Measurements from ENCODE around the gene ELOA.
"Not testable (repeated sequence)": the region's sequence is repeated elsewhere in the genome, so short reads cannot be mapped to it uniquely, and the experiment has no call there.

The ELOA gene

DNA sequence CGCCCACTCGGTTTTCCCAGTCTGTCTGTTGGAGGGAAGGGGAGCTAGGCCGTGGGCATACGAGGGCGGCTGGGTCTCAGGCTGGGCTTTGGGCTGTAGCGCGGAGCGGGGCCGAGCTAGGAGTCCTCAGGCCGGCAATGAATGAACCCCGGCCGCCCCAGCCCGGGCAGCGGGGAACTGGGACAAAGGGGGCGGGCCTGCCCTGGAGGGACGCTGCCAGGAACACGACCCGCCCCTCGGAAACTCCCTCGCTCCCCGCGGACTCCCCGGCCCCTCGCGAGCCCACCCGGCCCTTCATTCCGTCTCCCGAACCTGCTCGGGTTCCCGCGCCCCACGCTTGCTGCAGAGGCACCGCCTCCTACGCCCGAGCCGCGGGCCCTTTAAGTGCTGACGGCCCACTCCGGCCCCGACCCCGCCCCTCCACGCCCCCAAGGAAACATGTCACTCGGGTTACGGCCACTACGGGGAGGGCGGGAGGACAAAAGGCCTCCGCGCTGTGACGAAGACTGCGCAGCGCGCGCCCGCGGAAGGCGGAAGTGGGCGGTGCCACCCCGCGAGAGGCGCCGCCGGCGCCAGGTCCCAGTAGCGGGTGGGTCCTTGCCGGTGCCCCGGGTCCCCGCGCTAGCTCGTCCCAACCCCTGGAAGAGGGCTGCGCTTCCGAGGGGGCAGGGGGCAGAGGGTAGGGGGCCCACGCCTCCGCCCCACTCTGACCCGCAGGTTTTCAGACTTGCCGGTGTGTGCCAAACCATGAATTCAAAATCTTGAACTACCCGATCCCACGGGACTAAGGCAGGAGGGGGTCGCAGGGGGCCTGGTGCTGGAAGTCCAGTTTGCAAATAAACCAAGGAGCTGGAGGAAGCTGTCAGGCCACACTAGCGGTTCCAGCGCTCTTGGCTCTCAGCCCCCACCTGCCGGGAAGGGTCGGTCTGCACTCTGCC is 57.4 kb downstream of the ELOA start, which contains the start of gene GALE:
GALE (minus strand) TSS at position 355 of the 938 bp plus-strand sequence. CDS start 1,747 bp downstream, outside the sequence.
- peak; percentile 95 for DNase-seq (ENCODE audit: low spot score)

GRCh38 chr1:23801338-23801748 is 58.1 kb downstream of the ELOA start:
- DNase-seq (ENCODE audit: low spot score), result no peak

DNA sequence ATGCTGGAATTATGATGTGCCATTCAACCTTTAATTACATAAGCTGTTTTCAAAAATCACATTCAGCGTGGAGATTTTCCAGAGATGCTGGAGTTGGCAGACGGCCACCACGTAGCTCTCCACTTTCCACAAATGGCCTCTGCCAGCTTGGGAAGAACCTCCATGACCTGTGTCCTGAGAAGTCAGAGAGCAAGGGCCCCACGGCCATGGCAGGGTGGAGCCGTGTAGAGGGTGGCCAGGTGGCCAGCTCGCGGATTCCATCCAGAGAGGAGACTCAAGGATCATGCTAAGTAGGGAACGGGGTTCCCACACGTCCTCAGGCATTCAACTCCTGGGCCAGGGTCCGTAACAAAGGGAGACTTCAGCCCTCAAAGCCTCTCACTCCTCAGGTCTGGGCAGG is 58.6 kb downstream of the ELOA start:
- DNase-seq (ENCODE audit: low spot score), result no peak

DNA sequence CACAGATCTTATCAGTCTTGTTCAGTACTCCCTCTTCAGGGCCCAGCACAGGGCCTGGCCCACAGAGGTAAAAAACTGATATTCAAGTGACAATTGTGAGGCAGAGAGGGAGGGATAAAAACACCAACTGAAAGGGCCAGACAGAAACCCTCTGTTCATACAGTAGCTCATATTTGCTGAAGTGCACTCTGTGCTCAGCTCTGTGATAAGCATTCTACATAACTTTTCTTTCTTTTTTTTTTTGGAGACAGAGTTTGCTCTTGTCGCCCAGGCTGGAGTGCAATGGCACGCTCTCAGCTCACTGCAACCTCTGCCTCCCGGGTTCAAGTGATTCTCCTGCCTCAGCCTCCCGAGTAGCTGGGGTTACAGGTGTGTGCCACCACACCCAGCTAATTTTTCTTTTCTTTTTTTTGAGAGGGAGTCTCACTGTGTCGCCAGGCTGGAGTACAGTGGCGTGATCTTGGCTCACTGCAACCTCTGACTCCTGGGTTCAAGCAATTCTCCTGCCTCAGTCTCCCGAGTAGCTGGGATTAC is 59.6 kb downstream of the ELOA start:
- not testable (repeated sequence) for DNase-seq (ENCODE audit: low spot score)

DNA sequence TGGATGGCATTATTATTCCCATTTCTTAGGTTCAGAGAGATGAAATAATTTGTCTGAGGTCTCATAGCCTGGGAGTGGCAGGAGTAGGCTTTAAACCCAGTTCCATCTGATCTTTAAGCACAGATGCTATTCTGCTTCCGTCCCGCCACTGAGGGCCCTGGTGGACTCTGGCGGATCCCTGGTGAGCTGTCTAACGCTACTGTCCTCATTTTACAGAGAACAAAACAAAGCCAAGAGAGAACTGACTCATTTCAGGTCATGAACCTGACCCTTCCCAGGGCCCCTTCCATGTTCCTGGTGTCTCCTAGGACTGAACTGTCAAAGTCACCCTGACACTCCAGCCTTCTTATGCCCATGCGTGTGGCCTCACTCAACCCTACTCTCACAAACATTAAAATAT is 60.4 kb downstream of the ELOA start:
- DNase-seq (ENCODE audit: low spot score), result no peak

- DNase-seq (ENCODE audit: low spot score), result no peak
Measured at GRCh38 chr1:23804183-23804835, 61.0 kb downstream of the ELOA start.

GRCh38 chr1:23805025-23805424 is 61.8 kb downstream of the ELOA start:
- DNase-seq (ENCODE audit: low spot score), result no peak

DNA sequence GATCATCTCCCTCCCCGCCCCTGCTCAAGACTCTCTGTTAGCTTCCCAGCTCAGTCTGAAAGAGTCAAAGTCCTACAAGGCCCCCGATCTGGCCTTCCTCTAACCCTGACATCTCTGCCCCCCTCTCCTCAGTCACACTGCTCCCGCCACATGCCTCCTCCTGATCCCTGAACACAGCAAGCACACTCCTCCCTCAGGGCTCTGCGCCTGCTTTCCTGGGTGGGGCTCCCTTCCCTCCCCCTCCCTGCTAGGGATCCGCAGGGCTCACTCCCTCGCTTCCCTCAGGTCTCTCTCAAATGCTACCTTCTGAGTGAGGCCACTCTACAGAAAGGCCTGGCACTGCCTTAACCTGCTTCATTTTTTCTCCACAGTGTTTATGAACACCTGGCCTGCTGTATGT is 63.0 kb downstream of the ELOA start:
- DNase-seq (ENCODE audit: low spot score), result no peak

GRCh38 chr1:23807453-23807852 is 64.2 kb downstream of the ELOA start:
- DNase-seq (ENCODE audit: low spot score), result no peak

DNA sequence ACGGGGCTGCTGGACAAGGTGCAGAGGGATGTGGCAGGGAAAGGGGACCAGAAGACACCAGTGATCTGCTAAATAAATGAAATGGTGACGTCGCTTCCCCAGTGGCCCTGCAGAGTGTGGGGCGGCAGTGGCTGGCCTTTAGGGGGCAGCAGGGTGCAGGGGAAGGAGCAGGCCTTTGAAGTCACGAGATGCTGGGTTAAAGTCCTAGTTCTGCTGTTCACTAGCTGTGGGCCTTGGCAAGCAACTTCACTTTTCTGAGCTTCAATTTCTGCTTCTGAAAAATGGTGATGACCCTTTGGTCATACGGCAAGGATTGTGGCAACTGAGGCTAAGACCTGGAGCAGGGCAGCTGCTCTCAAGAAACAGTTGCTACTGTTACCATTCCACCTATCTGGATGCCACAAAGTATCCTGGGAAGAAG is 66.5 kb downstream of the ELOA start:
- DNase-seq (ENCODE audit: low spot score), result peak; percentile 75

- DNase-seq (ENCODE audit: low spot score), result no peak
Measured at GRCh38 chr1:23810818-23811540, 67.7 kb downstream of the ELOA start.

Data from globus pallidus (tissue), 1 donor.